Hepatocyte (in vitro differentiated cells): ENCODE measurements around the gene TBC1D1. TPM values are rescaled to one million over a fixed set of nuclear protein-coding genes. Genes with fewer than 3 reads are reported as not detected.
A peak's percentile ranks its signal among the peaks of the same experiment; 100 is the strongest.

Experiments
- DNase-seq: peaks from one replicate; pipeline ENCODE4 v3.0.0-alpha.2; 2016; ENCODE audit warnings: low spot score
- H2AFZ ChIP-seq: fragments of 200-600 bp; sonication (generic); 2 replicates; pipeline ENCODE4 v1.6.0; 2016; ENCODE audit warnings: antibody characterized with exemption, mild to moderate bottlenecking
- H3K27ac ChIP-seq: fragments of 200-600 bp; sonication (generic); 2 replicates; pipeline ENCODE4 v1.5.1; 2016; ENCODE audit warnings: mild to moderate bottlenecking
- H3K27me3 ChIP-seq: fragments of 200-600 bp; sonication (generic); 2 replicates; pipeline ENCODE4 v1.6.1; 2016
- H3K36me3 ChIP-seq: fragments of 200-600 bp; sonication (generic); replicated peaks from 2 replicates; pipeline ENCODE4 v1.5.1; 2016; ENCODE audit warnings: low read depth; ENCODE audit not compliant: insufficient read depth
- H3K4me1 ChIP-seq: fragments of 200-600 bp; sonication (generic); 2 replicates; pipeline ENCODE4 v1.5.1; 2016; ENCODE audit warnings: mild to moderate bottlenecking, moderate library complexity; ENCODE audit not compliant: insufficient read depth
- H3K4me2 ChIP-seq: fragments of 200-600 bp; sonication (generic); 2 replicates; pipeline ENCODE4 v1.6.0; 2016
- H3K4me3 ChIP-seq: fragments of 200-600 bp; sonication (generic); 2 replicates; pipeline ENCODE4 v1.5.1; 2016; ENCODE audit warnings: mild to moderate bottlenecking
- H3K79me2 ChIP-seq: fragments of 200-600 bp; sonication (generic); 2 replicates; pipeline ENCODE4 v1.6.0; 2017; ENCODE audit warnings: mild to moderate bottlenecking
- H3K9me2 ChIP-seq: fragments of 200-600 bp; sonication (generic); replicated peaks from 2 replicates; pipeline ENCODE4 v1.6.0; 2017; ENCODE audit warnings: mild to moderate bottlenecking; ENCODE audit not compliant: insufficient read depth
- H3K9me3 ChIP-seq: fragments of 200-600 bp; sonication (generic); 2 replicates; pipeline ENCODE4 v1.5.1; 2016; ENCODE audit warnings: low read depth, mild to moderate bottlenecking
- H4K20me1 ChIP-seq: fragments of 200-600 bp; sonication (generic); 2 replicates; pipeline ENCODE4 v1.6.0; 2016; ENCODE audit warnings: mild to moderate bottlenecking; ENCODE audit not compliant: insufficient read depth, poor library complexity, severe bottlenecking
- EZH2 ChIP-seq: fragments of 200-600 bp; sonication (generic); IDR thresholded peaks from 2 replicates; pipeline ENCODE4 v1.6.1; 2016; ENCODE audit warnings: antibody characterized with exemption, mild to moderate bottlenecking, borderline replicate concordance
- EZH2phosphoT487 ChIP-seq: fragments of 200-600 bp; sonication (generic); IDR thresholded peaks from one replicate; pipeline ENCODE4 v1.6.1; 2018; ENCODE audit warnings: antibody characterized with exemption, mild to moderate bottlenecking, low read depth, moderate library complexity; ENCODE audit not compliant: unreplicated experiment, severe bottlenecking
- WGBS: methylation state at CpG from one replicate; pipeline ENCODE4 v1.1.6; 2016; ENCODE audit warnings: low lambda C conversion rate; ENCODE audit errors: missing lambda C conversion rate; 5-methylcytosine and 5-hydroxymethylcytosine counted together
- polyA plus RNA-seq: library from polyadenylated mRNA; unstranded; fragments of >200 nt; fragmentation: Nextera tagmentation; extraction: Ambion mirVana; gene quantifications from 2 replicates; pipeline ENCODE4 v1.2.1, GENCODE V29; 2016
- total RNA-seq: library from RNA; depleted of rRNA; stranded (reverse); fragments of >200 nt; gene quantifications from 2 replicates; pipeline ENCODE4 v1.2.3, GENCODE V29; 2014
- TF ChIP-seq, protein P1 (sequence below): fragments of 200-600 bp; sonication (generic); IDR thresholded peaks from 2 replicates; pipeline ENCODE4 v1.5.1; 2016; ENCODE audit warnings: antibody characterized with exemption, mild to moderate bottlenecking; ENCODE audit not compliant: poor library complexity

Gene TBC1D1
- total and polyA plus RNA-seq, 2 experiments from 2014 or later = 45.6 to 117 TPM

DNA sequence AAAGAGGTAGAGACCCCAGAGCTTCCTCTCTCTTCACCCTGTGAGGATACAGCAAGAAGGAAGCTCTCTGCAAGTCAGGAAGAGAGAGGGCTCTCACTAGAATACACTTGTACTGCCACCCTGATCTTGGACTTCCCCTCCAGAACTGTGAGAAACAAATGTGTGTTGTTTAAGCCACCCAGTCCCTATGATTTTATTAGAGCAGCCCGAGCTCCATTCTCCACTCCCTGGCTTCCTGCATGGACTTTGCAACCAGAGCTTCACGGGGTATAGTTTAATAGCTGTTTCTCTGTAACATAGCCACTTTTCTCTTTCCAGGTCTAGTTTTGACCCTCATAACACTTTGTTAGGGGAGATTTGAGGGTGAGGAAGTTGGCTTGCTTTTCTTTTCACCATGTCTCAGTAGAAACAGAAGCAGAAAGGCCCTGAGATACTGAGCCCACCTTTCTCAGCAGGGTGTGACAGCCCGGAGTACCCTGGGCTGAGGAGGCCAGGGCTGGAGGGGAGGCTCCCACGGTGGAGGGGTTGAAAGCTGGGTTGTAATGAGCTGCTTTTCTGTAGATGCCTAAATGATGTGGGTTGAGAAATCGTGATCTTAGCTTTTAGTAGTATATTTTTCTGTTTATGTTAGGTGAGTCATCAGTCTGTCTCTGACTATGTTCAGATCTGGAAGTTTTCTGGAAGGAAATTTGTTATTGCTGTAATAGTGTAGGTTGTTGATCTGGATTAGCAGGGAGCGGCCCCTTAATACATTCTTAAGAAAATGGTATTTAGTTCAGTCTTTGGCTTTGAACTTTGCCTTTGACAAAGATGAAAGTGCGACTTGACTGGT is 187.9 kb downstream of the TBC1D1 start:
- Histone ChIP-seq H3K9me2 (no peaks in the 10 kb centered on the region), H3K4me3 (no peak overlapping the region), H3K9me3 (no peaks in the 10 kb centered on the region), H4K20me1 (no peaks in the 10 kb centered on the region), H3K27me3 (no peaks in the 10 kb centered on the region), H3K27ac (peak overlapping the region; percentile 96), H3K79me2 (peaks cover 7% of the 10 kb centered on the region), H3K36me3 (no peaks in the 10 kb centered on the region), H3K4me1 (peaks cover 43% of the 10 kb centered on the region), H2AFZ (no peak overlapping the region), H3K4me2 (peak overlapping the region; percentile 60)
- TF ChIP-seq EZH2 = no peak
- TF ChIP-seq, protein P1, sequence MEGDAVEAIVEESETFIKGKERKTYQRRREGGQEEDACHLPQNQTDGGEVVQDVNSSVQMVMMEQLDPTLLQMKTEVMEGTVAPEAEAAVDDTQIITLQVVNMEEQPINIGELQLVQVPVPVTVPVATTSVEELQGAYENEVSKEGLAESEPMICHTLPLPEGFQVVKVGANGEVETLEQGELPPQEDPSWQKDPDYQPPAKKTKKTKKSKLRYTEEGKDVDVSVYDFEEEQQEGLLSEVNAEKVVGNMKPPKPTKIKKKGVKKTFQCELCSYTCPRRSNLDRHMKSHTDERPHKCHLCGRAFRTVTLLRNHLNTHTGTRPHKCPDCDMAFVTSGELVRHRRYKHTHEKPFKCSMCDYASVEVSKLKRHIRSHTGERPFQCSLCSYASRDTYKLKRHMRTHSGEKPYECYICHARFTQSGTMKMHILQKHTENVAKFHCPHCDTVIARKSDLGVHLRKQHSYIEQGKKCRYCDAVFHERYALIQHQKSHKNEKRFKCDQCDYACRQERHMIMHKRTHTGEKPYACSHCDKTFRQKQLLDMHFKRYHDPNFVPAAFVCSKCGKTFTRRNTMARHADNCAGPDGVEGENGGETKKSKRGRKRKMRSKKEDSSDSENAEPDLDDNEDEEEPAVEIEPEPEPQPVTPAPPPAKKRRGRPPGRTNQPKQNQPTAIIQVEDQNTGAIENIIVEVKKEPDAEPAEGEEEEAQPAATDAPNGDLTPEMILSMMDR = no peak
- TF ChIP-seq EZH2phosphoT487 = no peak
- peak; percentile 54 for DNase-seq
- WGBS = 47% methylated on average over 7 of the region's 7 CpGs

DNA sequence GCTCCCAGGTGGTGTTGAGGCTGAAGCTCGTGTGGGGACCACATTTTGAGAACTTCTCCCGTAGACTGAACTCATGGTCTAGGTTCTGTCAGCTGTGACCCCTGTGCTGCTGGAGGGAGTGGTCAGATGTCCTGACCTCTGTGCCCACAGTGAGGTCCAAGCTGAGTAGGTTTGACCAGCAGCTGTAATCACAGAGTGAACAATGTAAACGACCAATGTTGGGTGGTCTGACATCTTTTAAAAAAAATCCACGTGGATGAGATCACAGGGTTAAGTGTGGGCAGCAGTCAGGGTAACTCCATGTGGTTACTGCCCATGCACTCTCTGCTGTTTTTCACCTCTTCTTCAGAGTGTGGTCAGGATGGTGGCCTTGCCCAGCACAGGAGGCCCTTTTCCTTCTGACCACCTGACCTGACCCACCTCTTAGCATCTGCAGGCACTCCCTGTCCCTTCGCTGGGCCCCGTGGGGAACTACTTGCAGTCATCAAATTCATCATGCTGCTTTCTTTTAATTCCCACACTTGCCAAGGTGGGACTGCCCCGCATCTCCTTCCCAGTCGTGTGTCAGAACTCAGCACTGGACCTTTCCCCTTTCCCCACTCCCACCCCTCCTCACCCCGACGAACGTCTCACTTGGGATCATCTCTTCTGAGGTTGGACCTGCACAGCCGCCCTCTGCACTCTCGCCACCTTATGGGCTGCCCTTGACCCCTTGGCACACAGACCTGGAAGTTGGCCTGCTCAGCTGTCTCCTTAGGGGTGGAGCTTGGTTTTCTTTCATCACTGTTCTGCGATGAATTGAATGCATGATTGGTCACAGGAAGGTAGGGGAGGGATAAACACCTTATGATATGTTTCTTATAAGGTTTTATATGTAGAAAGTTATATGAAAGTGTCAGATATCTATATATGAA is 189.4 kb downstream of the TBC1D1 start:
- Histone ChIP-seq H3K4me2 (no peak overlapping the region), H3K4me1 (peaks cover 54% of the 10 kb centered on the region), H4K20me1 (no peaks in the 10 kb centered on the region), H3K36me3 (no peaks in the 10 kb centered on the region), H3K27me3 (no peaks in the 10 kb centered on the region), H3K9me3 (no peaks in the 10 kb centered on the region), H2AFZ (no peak overlapping the region), H3K79me2 (peaks cover 7% of the 10 kb centered on the region), H3K4me3 (no peak overlapping the region), H3K27ac (peak overlapping the region; percentile 96), H3K9me2 (no peaks in the 10 kb centered on the region)
- TF ChIP-seq EZH2phosphoT487 = no peak
- no peak for TF ChIP-seq EZH2
- DNase-seq = no peak
- WGBS = 93% methylated on average over 13 of the region's 14 CpGs

DNA sequence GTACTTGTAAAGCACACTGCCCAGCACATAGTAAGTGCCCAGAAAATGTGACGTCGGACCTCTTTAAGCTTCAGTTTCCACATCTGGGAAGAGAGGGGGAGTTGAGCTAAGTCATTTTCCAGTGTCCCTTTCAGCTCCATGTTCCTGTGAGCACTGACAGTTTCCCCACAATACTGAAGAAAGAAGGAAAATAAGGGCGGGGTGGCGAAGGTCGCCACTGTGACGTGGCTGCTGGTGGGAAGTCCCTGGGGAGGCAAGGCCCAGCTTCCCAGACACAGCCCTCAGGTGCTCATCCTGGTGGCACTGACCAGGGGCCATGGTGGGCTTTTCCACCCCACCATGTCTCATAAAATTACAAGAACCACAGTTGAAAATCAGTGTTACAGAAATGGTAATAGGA is 191.1 kb downstream of the TBC1D1 start:
- Histone ChIP-seq H3K9me3 (no peaks in the 10 kb centered on the region), H3K27ac (peak overlapping the region; percentile 27), H3K79me2 (peaks cover 7% of the 10 kb centered on the region), H3K9me2 (no peaks in the 10 kb centered on the region), H3K4me3 (no peak overlapping the region), H3K27me3 (no peaks in the 10 kb centered on the region), H3K36me3 (no peaks in the 10 kb centered on the region), H2AFZ (no peak overlapping the region), H3K4me1 (peaks cover 63% of the 10 kb centered on the region), H4K20me1 (no peaks in the 10 kb centered on the region), H3K4me2 (no peak overlapping the region)
- WGBS = 96% methylated on average over 6 of the region's 6 CpGs
- TF ChIP-seq EZH2 (no peak), EZH2phosphoT487 (no peak)
- TF ChIP-seq, protein P1 = no peak
- DNase-seq = no peak
